Cardiac muscle cell (in vitro differentiated cells and primary cell): ENCODE results near the gene XPNPEP3. TPM values are rescaled to one million over a fixed set of nuclear protein-coding genes. Genes with fewer than 3 reads are reported as not detected.
"Not testable (repeated sequence)": the region's sequence is repeated elsewhere in the genome, so short reads cannot be mapped to it uniquely, and the experiment has no call there.

Experiments
- DNase-seq, 2 donors: peaks; one replicate each; pipeline versions ENCODE4 v3.0.0 to v3.0.0-alpha.2; 2010 to 2017; ENCODE audit warnings: low read depth in 1 of 2, low spot score in 1 of 2
- H3K27ac ChIP-seq: fragments of 200-600 bp; sonication (generic); 2 replicates; pipeline ENCODE4 v1.5.1; 2016
- H3K27me3 ChIP-seq: fragments of 200-600 bp; sonication (generic); 2 replicates; pipeline ENCODE4 v1.6.0; 2016; ENCODE audit warnings: control low read depth
- H3K36me3 ChIP-seq: fragments of 200-600 bp; sonication (generic); 2 replicates; pipeline ENCODE4 v1.5.1; 2016; ENCODE audit warnings: control low read depth
- H3K4me1 ChIP-seq: fragments of 200-600 bp; sonication (generic); 2 replicates; pipeline ENCODE4 v1.8.1; 2017; ENCODE audit warnings: low read depth, mild to moderate bottlenecking, mixed run types
- H3K4me3 ChIP-seq: fragments of 200-600 bp; sonication (generic); 2 replicates; pipeline ENCODE4 v1.5.1; 2016; ENCODE audit warnings: mild to moderate bottlenecking
- H3K9me3 ChIP-seq: fragments of 200-600 bp; sonication (generic); 2 replicates; pipeline ENCODE4 v1.5.1; 2017; ENCODE audit warnings: low read depth, mild to moderate bottlenecking, control low read depth
- polyA plus RNA-seq: library from polyadenylated mRNA; unstranded; fragments of >200 nt; fragmentation: Nextera tagmentation; extraction: Ambion mirVana; gene quantifications from 2 replicates; pipeline ENCODE4 v1.2.1, GENCODE V29; 2016
- total RNA-seq: library from RNA; depleted of rRNA; stranded (reverse); fragments of >200 nt; gene quantifications from 2 replicates; pipeline ENCODE4 v1.2.3, GENCODE V29; 2016
- TF ChIP-seq, protein P1 (sequence below): IDR thresholded peaks from 2 replicates; pipeline ENCODE4 v1.5.1; 2012; ENCODE audit warnings: low read depth, mild to moderate bottlenecking, low read length

The XPNPEP3 gene
- total and polyA plus RNA-seq, 2 experiments from 2014 or later = 15.8 to 18.2 TPM

DNA sequence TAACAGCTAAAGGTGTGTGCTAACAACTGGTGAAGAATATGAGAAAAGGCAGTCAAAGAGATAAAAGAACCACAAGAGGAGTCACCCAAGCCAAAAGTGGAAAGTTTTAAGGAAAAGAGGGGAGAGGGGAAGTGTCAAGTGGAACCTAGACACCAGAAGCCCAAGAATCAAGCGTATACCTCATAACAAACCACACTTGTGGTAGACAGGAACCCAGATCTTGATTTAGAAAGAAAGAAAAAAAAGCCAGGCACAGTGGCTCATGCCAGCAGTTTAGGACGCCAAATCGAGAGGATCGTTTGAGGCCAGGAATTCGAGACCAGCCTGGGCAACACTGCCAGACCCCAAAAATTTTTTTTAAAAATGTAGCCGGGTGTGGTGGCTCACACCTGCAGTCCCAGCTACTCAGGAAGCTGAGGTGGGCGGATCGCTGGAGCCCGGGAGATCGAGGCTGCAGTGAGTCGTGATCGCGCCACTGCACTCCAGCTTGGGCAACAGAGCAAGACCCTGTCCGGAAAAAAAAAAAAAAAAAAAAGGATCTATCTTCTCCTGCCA is 38.7 kb upstream of the XPNPEP3 start:
- no peak overlapping the region for H3K27ac ChIP-seq
- no peak for DNase-seq
- TF ChIP-seq, protein P1, sequence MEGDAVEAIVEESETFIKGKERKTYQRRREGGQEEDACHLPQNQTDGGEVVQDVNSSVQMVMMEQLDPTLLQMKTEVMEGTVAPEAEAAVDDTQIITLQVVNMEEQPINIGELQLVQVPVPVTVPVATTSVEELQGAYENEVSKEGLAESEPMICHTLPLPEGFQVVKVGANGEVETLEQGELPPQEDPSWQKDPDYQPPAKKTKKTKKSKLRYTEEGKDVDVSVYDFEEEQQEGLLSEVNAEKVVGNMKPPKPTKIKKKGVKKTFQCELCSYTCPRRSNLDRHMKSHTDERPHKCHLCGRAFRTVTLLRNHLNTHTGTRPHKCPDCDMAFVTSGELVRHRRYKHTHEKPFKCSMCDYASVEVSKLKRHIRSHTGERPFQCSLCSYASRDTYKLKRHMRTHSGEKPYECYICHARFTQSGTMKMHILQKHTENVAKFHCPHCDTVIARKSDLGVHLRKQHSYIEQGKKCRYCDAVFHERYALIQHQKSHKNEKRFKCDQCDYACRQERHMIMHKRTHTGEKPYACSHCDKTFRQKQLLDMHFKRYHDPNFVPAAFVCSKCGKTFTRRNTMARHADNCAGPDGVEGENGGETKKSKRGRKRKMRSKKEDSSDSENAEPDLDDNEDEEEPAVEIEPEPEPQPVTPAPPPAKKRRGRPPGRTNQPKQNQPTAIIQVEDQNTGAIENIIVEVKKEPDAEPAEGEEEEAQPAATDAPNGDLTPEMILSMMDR = no peak

DNA sequence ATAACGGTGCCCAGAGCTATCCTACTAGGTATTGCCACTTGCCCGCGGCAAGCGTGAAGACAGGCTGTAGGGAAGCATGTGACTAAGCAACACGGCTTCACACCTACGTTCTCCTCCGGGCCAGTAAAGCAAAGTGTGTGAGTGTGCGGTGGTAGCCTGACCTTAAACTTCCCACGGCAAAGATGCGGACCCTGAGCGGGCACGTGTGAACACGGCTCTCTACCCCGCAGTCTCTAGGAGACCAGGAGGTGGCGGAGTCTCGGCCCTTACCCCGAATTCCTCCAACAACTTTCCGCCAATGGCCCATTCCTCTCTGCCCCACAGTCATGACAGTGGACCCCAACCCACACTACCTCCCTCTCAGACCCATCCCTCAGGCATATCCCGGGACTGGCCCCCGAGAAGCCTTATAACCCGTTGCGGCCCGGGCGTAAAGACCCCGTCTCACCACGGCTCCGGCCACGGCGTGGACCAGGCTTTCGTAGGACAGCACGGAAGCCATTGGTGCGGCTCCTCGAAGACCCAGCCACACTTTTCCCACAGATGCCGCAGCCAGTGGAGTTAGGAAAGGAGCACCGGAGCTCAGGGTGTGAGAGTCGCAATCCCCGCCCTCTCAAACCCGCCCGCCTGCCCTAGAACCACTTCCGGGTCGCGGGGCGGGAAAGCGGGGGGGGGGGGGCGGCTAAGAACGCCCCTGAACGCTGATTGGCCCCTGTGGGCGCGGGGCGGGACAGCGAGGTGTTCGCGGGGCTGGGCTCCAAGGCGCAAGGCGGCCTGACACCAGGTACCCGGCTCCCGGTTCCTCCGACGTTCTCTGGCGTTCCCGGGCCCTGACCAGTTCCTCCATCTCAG is 38.0 kb upstream of the XPNPEP3 start, which contains the start of gene SLC25A17:
Gene SLC25A17, minus strand, starts transcription at position 600 of the 852 bp plus-strand sequence. Its CDS starts 98 bp downstream, at position 502.
- Histone ChIP-seq H3K4me3 (peak within 1 kb of the TSS; percentile 82), H3K9me3 (no peaks in the 10 kb centered on the region), H3K36me3 (peaks cover 15% of the 10 kb centered on the region), H3K27me3 (no peaks in the 10 kb centered on the region), H3K4me1 (peaks cover 4% of the 10 kb centered on the region), H3K27ac (peak within 1 kb of the TSS; percentile 91)
- TF ChIP-seq, protein P1 = peak; percentile 50
- peak; percentile 88 to 93 for DNase-seq

More for the DNA sequence above, 38.7 kb upstream of the XPNPEP3 start:
- Histone ChIP-seq H3K4me1 (peaks cover 4% of the 10 kb centered on the region), H3K4me3 (peak overlapping the region; percentile 82), H3K9me3 (no peaks in the 10 kb centered on the region), H3K27me3 (no peaks in the 10 kb centered on the region), H3K36me3 (peaks cover 8% of the 10 kb centered on the region)

DNA sequence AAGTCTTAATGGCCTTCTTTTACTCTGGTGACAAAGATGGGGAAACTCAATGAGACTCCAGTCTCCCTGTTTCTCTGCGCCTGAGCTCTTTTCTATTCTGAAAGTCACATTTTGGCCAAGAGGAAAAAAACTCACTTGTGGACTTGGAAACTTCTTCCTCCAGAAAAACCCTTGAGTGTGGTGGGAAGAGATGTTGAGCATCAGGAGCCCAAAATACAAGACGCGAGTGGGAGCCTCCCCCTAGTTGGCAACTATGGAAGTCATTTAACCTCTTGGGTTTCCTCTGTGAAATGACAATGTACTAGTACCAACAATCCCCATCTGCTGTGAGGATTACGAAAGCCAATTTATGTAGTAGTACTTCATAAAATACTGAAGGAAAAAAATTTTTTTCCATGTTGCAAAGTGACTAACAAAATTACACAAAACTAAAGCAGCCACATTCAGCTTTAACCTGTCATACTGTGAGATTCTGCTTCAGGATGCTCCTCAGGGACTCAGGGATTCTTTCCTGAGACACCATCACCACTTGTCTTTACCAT is 37.3 kb upstream of the XPNPEP3 start:
- Histone ChIP-seq H3K27ac (no peak overlapping the region), H3K36me3 (peaks cover 17% of the 10 kb centered on the region), H3K27me3 (no peaks in the 10 kb centered on the region), H3K4me3 (peak overlapping the region; percentile 82), H3K4me1 (peaks cover 4% of the 10 kb centered on the region), H3K9me3 (no peaks in the 10 kb centered on the region)
- peak in 1 of 2 donors; percentile 42 for DNase-seq
- TF ChIP-seq, protein P1 = no peak

DNA sequence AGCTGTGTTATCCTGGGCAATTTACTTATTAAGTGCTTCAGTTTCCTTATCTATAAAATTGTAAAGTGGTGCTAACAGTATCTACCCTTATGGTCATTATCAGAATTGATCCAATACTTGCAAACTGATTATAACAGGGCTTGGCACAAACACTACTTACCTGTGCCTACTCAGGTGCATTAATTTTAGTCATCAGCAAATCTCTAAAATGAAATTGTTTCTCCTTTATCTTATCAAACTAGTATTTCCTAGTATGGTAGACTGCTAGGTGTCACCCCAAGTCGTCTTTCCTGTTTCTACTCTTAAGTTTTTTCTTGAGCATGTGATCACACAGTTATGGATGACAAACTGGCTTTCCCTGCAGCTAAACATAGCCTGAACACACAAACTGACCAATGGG is 33.5 kb upstream of the XPNPEP3 start:
- Histone ChIP-seq H3K27me3 (no peaks in the 10 kb centered on the region), H3K36me3 (peaks cover 46% of the 10 kb centered on the region), H3K4me1 (peaks cover 4% of the 10 kb centered on the region), H3K9me3 (no peaks in the 10 kb centered on the region), H3K27ac (no peak overlapping the region), H3K4me3 (no peak overlapping the region)
- DNase-seq = no peak
- TF ChIP-seq, protein P1 = no peak

DNA sequence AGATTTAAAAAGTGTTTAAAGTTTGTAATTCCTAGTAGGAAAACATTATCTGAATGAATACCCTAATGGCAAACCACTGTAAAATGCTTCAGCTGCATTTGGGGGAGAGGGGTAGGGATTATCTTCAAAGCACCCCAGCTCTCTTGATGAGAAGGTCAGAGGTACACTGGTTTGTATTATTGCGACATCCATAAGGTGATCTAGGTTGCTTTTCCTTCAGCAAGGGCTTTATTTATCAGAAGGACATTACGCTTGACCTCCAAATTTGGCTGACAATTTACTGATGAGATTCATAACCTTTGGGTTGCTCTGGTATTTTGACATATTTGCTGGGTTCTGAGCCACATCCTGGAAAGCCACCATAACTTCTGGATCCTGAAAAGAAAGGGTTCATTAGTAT is 30.7 kb upstream of the XPNPEP3 start:
- Histone ChIP-seq H3K27ac (peak overlapping the region; percentile 71), H3K36me3 (peaks cover 73% of the 10 kb centered on the region)
- not testable (repeated sequence) for H3K9me3 ChIP-seq, DNase-seq, H3K27me3 ChIP-seq, H3K4me3 ChIP-seq, H3K4me1 ChIP-seq
